Chondrocyte (in vitro differentiated cells): ENCODE measurements around the gene ADSS2. TPM values are rescaled to one million over a fixed set of nuclear protein-coding genes. Genes with fewer than 3 reads are reported as not detected.
"Not testable (repeated sequence)": the region's sequence is repeated elsewhere in the genome, so short reads cannot be mapped to it uniquely, and the experiment has no call there.

ENCODE experiments used
- DNase-seq: peaks from one replicate; pipeline ENCODE4 v3.0.0; 2021; ENCODE audit warnings: mixed read lengths, low spot score
- H3K27ac Mint-ChIP-seq: one replicate; pipeline ENCODE4 v1.8.0; 2021; ENCODE audit warnings: mild to moderate bottlenecking, moderate library complexity, mixed read lengths; ENCODE audit not compliant: unreplicated experiment
- H3K27me3 Mint-ChIP-seq: 2 replicates; pipeline ENCODE4 v1.8.0; 2021; ENCODE audit warnings: low read depth, mixed read lengths
- H3K36me3 Mint-ChIP-seq: 2 replicates; pipeline ENCODE4 v1.8.0; 2021; ENCODE audit warnings: low read depth, mixed read lengths
- H3K4me1 Mint-ChIP-seq: 2 replicates; pipeline ENCODE4 v1.8.0; 2021; ENCODE audit warnings: low read depth, mild to moderate bottlenecking, mixed read lengths
- H3K4me3 Mint-ChIP-seq: one replicate; pipeline ENCODE4 v1.8.0; 2021; ENCODE audit warnings: mild to moderate bottlenecking, moderate library complexity, mixed read lengths; ENCODE audit not compliant: unreplicated experiment
- H3K9me3 Mint-ChIP-seq: 2 replicates; pipeline ENCODE4 v1.8.0; 2021; ENCODE audit warnings: low read depth, mixed read lengths
- total RNA-seq: library from RNA; stranded (reverse); gene quantifications from 3 replicates; pipeline ENCODE4 v1.2.1, GENCODE V29; 2021
- TF ChIP-seq, protein P1 (sequence below): fragments of 200-600 bp; sonication (generic); IDR thresholded peaks from 2 replicates; pipeline ENCODE4 v1.5.0; 2021; ENCODE audit warnings: antibody characterized with exemption, mild to moderate bottlenecking, moderate library complexity

The ADSS2 gene
- total RNA-seq, 1 donor from 2014 or later = 43.8 TPM

DNA sequence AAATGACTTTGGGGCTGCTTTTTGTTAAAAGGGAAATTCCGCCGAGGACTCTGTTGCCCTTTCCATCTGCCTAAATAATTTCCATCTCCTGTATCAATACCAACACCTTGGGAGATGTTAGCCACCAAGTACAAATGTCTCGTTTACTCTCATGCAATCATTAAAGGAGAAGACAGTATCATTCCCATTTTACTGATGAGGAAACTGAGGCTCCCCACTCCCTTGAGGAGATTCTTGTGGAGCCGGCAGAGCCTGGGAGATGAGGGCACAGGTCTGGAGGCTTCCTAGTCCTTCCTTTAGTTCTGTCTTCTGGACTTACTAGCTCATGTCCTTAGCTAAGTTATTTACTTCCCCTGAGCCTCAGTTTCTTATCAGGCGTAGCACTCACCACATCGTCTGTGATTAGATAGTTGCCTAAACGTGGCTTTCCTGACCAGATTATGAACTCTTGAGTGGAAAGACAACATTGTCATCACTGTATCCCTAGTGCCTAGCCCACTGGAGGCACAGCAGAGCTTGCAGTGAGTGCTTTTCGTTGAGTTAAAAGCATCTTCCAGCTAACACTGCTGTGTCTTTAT, 81.6 kb downstream of the ADSS2 start:
- no peaks in the 10 kb centered on the region for H3K36me3 Mint-ChIP-seq
- H3K4me3 Mint-ChIP-seq = no peak overlapping the region
- peaks cover 8% of the 10 kb centered on the region for H3K4me1 Mint-ChIP-seq
- no peaks in the 10 kb centered on the region for H3K9me3 Mint-ChIP-seq
- TF ChIP-seq, protein P1, sequence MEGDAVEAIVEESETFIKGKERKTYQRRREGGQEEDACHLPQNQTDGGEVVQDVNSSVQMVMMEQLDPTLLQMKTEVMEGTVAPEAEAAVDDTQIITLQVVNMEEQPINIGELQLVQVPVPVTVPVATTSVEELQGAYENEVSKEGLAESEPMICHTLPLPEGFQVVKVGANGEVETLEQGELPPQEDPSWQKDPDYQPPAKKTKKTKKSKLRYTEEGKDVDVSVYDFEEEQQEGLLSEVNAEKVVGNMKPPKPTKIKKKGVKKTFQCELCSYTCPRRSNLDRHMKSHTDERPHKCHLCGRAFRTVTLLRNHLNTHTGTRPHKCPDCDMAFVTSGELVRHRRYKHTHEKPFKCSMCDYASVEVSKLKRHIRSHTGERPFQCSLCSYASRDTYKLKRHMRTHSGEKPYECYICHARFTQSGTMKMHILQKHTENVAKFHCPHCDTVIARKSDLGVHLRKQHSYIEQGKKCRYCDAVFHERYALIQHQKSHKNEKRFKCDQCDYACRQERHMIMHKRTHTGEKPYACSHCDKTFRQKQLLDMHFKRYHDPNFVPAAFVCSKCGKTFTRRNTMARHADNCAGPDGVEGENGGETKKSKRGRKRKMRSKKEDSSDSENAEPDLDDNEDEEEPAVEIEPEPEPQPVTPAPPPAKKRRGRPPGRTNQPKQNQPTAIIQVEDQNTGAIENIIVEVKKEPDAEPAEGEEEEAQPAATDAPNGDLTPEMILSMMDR = no peak
- no peak for DNase-seq
- H3K27ac Mint-ChIP-seq = no peak overlapping the region
- H3K27me3 Mint-ChIP-seq = no peaks in the 10 kb centered on the region

DNA sequence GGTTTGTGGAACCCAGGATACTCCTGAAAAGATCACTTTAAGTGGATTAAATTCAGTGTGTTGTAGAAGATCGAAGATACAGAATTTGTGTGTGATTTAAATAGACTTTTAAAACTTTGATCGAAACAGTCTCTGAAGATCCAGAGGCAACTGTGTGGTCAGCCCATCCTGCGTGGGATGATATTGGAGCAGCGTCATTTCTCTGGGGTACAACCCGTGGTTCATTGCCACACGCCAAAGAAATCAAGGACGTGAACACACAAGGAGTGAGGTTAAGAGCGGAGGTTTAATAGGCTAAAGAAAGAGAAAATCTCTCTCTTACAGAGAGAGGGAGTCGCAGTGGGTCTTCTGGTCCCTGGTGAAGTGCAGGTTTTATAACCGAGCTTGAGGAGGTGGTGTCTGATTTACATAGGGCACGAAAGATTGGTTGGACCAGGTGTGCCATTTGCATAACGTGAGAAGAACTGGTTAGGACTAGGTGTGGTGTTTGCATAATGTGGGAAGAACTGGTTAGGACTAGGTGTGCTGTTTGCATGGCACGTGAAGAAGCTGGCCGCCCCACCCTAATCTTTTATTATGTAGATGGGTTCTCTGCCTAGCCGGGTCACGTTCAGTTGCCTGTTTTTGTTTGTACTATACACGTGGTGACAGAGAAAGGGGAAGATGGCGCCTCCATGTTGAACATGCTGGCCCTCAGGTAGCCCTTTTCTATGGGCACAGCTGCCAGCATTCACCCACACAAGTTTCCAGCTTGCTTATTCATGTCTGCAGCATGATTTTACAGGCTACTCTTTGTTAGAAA, 82.3 kb downstream of the ADSS2 start:
- TF ChIP-seq, protein P1 = no peak
- Mint-ChIP-seq H3K4me1 (peaks cover 8% of the 10 kb centered on the region), H3K4me3 (no peak overlapping the region), H3K9me3 (no peaks in the 10 kb centered on the region), H3K27me3 (no peaks in the 10 kb centered on the region), H3K27ac (no peak overlapping the region), H3K36me3 (no peaks in the 10 kb centered on the region)
- no peak for DNase-seq

DNA sequence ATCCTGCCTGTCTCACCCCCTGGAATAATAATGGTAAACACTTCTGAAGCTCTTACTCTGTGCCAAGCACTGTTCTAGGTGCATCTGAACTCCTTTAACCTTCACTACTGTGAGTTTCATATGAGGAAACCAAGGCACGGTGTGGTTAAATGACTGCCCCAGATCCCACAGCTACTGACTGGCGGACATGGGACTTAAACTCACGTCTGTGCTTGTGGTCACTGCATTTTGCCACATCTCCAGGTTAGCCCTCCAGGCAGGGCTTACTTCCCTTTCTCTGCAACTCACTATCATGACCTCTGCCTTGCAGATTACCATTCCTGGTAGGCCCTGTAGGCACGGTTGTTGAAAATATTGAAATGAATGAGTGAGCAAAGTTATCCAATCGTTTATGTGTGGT, 83.4 kb downstream of the ADSS2 start:
- no peak for DNase-seq
- TF ChIP-seq, protein P1 = no peak
- H3K27ac Mint-ChIP-seq = no peak overlapping the region

DNA sequence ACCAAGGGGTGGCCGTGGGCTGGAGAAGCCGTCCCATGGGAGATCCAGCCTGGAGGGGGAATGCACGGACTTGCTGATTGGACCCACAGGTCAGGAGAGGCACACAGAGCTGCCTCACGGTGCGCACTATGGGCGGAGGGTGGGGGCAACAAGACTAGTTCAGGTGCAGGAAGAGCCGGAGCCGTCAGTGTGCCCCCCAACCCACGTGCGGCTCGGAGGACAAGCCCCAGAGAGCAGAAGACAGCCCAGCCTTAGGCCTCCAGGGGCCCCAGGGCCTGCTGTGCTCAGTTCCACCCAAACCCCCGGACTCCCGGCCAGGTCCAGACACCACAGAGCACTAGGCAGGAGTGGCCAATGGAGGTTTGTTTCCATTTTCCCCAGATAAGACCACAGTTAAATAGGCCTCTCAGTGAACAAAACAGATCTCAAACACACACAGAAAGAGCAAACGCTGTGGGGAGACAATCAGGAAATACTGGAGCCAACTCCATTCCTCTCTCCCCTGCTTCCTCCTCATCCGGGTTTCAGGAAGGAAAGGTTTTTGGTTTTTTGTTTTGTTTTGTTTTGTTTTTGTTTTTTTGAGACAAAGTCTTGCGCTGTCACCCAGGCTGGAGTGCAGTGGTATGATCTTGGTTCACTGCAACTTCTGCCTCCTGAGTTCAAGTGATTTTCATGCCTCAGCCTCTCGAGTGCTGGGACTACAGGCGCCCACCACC, 84.2 kb downstream of the ADSS2 start:
- Mint-ChIP-seq H3K27ac (no peak overlapping the region), H3K4me1 (peaks cover 11% of the 10 kb centered on the region), H3K27me3 (no peaks in the 10 kb centered on the region), H3K9me3 (no peaks in the 10 kb centered on the region), H3K36me3 (no peaks in the 10 kb centered on the region), H3K4me3 (no peak overlapping the region)
- no peak for DNase-seq
- TF ChIP-seq, protein P1 = no peak

More for the DNA sequence above, 83.4 kb downstream of the ADSS2 start:
- peaks cover 8% of the 10 kb centered on the region for H3K4me1 Mint-ChIP-seq
- H3K27me3 Mint-ChIP-seq = no peaks in the 10 kb centered on the region
- no peaks in the 10 kb centered on the region for H3K9me3 Mint-ChIP-seq
- H3K4me3 Mint-ChIP-seq = no peak overlapping the region
- H3K36me3 Mint-ChIP-seq = no peaks in the 10 kb centered on the region

DNA sequence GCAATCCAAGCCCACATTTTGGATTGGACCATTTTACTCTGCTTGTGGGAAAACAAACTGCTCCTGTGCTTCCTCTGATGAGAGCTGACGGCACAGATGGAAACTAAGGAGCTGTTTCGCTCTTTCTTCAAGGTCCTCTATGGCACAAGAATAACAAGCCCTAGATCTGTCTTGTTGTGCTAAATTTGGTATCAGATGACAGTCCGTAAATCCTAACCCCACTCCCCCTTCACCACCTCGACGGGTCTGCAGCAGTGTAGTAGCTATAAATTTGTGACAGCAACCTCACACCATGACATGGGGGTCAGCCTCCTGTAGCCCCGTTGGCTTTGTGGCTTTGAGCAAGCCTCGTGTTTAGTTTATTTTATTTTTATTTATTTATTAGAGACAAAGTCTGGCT, 85.9 kb downstream of the ADSS2 start:
- TF ChIP-seq, protein P1 = no peak
- Mint-ChIP-seq H3K9me3 (no peaks in the 10 kb centered on the region), H3K4me3 (no peak overlapping the region), H3K36me3 (no peaks in the 10 kb centered on the region), H3K27me3 (no peaks in the 10 kb centered on the region), H3K27ac (no peak overlapping the region), H3K4me1 (peaks cover 20% of the 10 kb centered on the region)
- DNase-seq = no peak

DNA sequence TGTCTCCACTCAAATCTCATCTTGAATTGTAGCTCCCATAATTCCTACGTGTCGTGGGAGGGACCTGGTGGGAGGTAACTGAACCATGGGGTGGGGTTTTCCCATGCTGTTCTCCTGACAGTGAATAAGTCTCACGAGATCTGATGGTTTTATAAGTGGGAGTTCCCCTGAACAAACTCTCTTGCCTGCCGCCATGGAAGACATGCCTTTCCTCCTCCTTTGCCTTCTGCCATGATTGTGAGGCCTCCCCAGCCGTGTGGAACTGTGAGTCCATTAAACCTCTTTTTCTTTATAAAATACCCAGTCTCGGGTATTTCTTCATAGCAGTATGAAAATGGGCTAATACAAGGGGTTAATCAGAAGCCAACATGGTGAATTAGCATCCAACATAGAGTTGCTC, 86.4 kb downstream of the ADSS2 start:
- H3K4me3 Mint-ChIP-seq, H3K9me3 Mint-ChIP-seq, H3K36me3 Mint-ChIP-seq, H3K27ac Mint-ChIP-seq, DNase-seq, H3K27me3 Mint-ChIP-seq: not testable (repeated sequence)
- peaks cover 22% of the 10 kb centered on the region for H3K4me1 Mint-ChIP-seq
